Fibroblast of lung (primary cell): Measurements from ENCODE around the gene CDC5L.

Source experiments
- CTCF ChIP-seq, 2 donors: IDR thresholded peaks in 1 of 2; conservative IDR thresholded peaks in 1 of 2; 1 replicate in 1 of 2; 2 replicates in 1 of 2; pipeline ENCODE4 v1.5.1; 2011 to 2012; ENCODE audit warnings: low read length in 2 of 2, control low read depth in 1 of 2, inconsistent platforms in 1 of 2, low read depth in 1 of 2, mild to moderate bottlenecking in 1 of 2
- EZH2 ChIP-seq: IDR thresholded peaks from 2 replicates; pipeline ENCODE4 v1.5.1; 2012; ENCODE audit warnings: low read length, control low read depth, mild to moderate bottlenecking; ENCODE audit errors: missing control alignments

GRCh38 chr6:44471271-44471981 lies 83.9 kb downstream of the CDC5L start:
- no peak for TF ChIP-seq CTCF (conservative IDR thresholded peaks at IDR 0.05 in 1 of 2, IDR thresholded peaks at IDR 0.05 in 1 of 2; ENCODE audit: low read depth in 1 of 2, low read length in 2 of 2)
- TF ChIP-seq EZH2, result no peak
